SK-N-SH treated with all-trans-retinoic acid at 6 μM for 48 hours (cell line): ENCODE data around the gene SH2D1B.

Experiments
- ATAC-seq: fragments of 200-7000 bp; cut with Tn5 transposase; 3 replicates; pipeline ENCODE4 v1.9.1; 2020; ENCODE audit warnings: mild to moderate bottlenecking, moderate library complexity
- BACH2 ChIP-seq: fragments of 250-450 bp; sonication (Bioruptor Pico); IDR thresholded peaks from 2 replicates; pipeline ENCODE4 v1.9.0; 2021; ENCODE audit warnings: mild to moderate bottlenecking, borderline replicate concordance
- CREB5 ChIP-seq: fragments of 250-450 bp; sonication (Bioruptor Pico); IDR thresholded peaks from 2 replicates; pipeline ENCODE4 v1.5.1; 2020; ENCODE audit warnings: low read depth, mild to moderate bottlenecking, moderate library complexity
- CSDC2 ChIP-seq: fragments of 250-450 bp; sonication (Bioruptor Pico); IDR thresholded peaks from 2 replicates; pipeline ENCODE4 v1.5.0; 2020; ENCODE audit warnings: mild to moderate bottlenecking, moderate library complexity
- ESRRG ChIP-seq: fragments of 250-450 bp; sonication (Bioruptor Pico); IDR thresholded peaks from 2 replicates; pipeline ENCODE4 v1.6.1; 2021; ENCODE audit warnings: mild to moderate bottlenecking
- GLIS3 ChIP-seq: fragments of 250-450 bp; sonication (Bioruptor Pico); IDR thresholded peaks from 2 replicates; pipeline ENCODE4 v1.5.0; 2020; ENCODE audit warnings: mild to moderate bottlenecking, moderate library complexity
- ISL1 ChIP-seq: fragments of 250-450 bp; sonication (Bioruptor Pico); IDR thresholded peaks from 2 replicates; pipeline ENCODE4 v2.1.2; 2022; ENCODE audit warnings: mild to moderate bottlenecking, moderate library complexity
- OSR1 ChIP-seq: fragments of 250-450 bp; sonication (Bioruptor Pico); IDR thresholded peaks from 2 replicates; pipeline ENCODE4 v1.8.0; 2022; ENCODE audit warnings: moderate library complexity, mild to moderate bottlenecking, inconsistent platforms
- POU6F1 ChIP-seq: fragments of 250-450 bp; sonication (Bioruptor Pico); IDR thresholded peaks from 2 replicates; pipeline ENCODE4 v1.8.0; 2021; ENCODE audit warnings: low read depth, mild to moderate bottlenecking, moderate library complexity, borderline replicate concordance
- PPARA ChIP-seq: fragments of 250-450 bp; sonication (Bioruptor Pico); IDR thresholded peaks from 2 replicates; pipeline ENCODE4 v1.5.0; 2020; ENCODE audit warnings: mild to moderate bottlenecking, borderline replicate concordance
- RARB ChIP-seq: fragments of 250-450 bp; sonication (Bioruptor Pico); IDR thresholded peaks from 2 replicates; pipeline ENCODE4 v1.8.0; 2021; ENCODE audit warnings: mild to moderate bottlenecking, moderate library complexity
- SNAI2 ChIP-seq: fragments of 250-450 bp; sonication (Bioruptor Pico); IDR thresholded peaks from 2 replicates; pipeline ENCODE4 v1.5.0; 2020; ENCODE audit warnings: mild to moderate bottlenecking, moderate library complexity
- TCF4 ChIP-seq: fragments of 250-450 bp; sonication (Bioruptor Pico); IDR thresholded peaks from 2 replicates; pipeline ENCODE4 v1.8.0; 2021; ENCODE audit warnings: mild to moderate bottlenecking, moderate library complexity, borderline replicate concordance
- TOX ChIP-seq: fragments of 250-450 bp; sonication (Bioruptor Pico); IDR thresholded peaks from 2 replicates; pipeline ENCODE4 v1.8.0; 2021; ENCODE audit warnings: mild to moderate bottlenecking, moderate library complexity, borderline replicate concordance
- TSHZ2 ChIP-seq: fragments of 250-450 bp; sonication (Bioruptor Pico); IDR thresholded peaks from 2 replicates; pipeline ENCODE4 v1.5.0; 2020; ENCODE audit warnings: mild to moderate bottlenecking, moderate library complexity
- ZC3H10 ChIP-seq: fragments of 250-450 bp; sonication (Bioruptor Pico); IDR thresholded peaks from 2 replicates; pipeline ENCODE4 v1.5.1; 2021; ENCODE audit warnings: mild to moderate bottlenecking, moderate library complexity
- ZFP3 ChIP-seq: fragments of 250-450 bp; sonication (Bioruptor Pico); IDR thresholded peaks from 2 replicates; pipeline ENCODE4 v1.5.0; 2020; ENCODE audit warnings: mild to moderate bottlenecking, moderate library complexity
- ZFP30 ChIP-seq: fragments of 450-650 bp; formaldehyde crosslinking; IDR thresholded peaks from 2 replicates; pipeline ENCODE4 v1.5.0; 2022; ENCODE audit warnings: mild to moderate bottlenecking, moderate library complexity
- ZNF565 ChIP-seq: fragments of 450-650 bp; formaldehyde crosslinking; conservative IDR thresholded peaks from 2 replicates; pipeline ENCODE4 v1.5.0; 2020; ENCODE audit warnings: low read depth, mild to moderate bottlenecking, moderate library complexity
- ZNF70 ChIP-seq: fragments of 450-650 bp; formaldehyde crosslinking; IDR thresholded peaks from 2 replicates; pipeline ENCODE4 v1.5.0; 2020; ENCODE audit warnings: mild to moderate bottlenecking, moderate library complexity
- ZNF8 ChIP-seq: fragments of 450-650 bp; formaldehyde crosslinking; IDR thresholded peaks from 2 replicates; pipeline ENCODE4 v1.5.0; 2020; ENCODE audit warnings: mild to moderate bottlenecking, moderate library complexity
- TF ChIP-seq, protein P1 (sequence below): fragments of 250-450 bp; sonication (Bioruptor Pico); IDR thresholded peaks from 2 replicates; pipeline ENCODE4 v1.8.0; 2020; ENCODE audit warnings: mild to moderate bottlenecking, moderate library complexity, borderline replicate concordance
- TF ChIP-seq, protein P2 (sequence below): fragments of 250-450 bp; sonication (Bioruptor Pico); IDR thresholded peaks from 2 replicates; pipeline ENCODE4 v1.5.1; 2021; ENCODE audit warnings: mild to moderate bottlenecking, moderate library complexity

The SH2D1B gene

GRCh38 chr1:162416215-162416614, 4.3 kb upstream of the SH2D1B start:
- TF ChIP-seq ZFP30 (CRISPR knock-in tag) (no peak), ZNF70 (CRISPR knock-in tag) (no peak), RARB (CRISPR knock-in tag) (no peak), POU6F1 (CRISPR knock-in tag) (no peak), GLIS3 (CRISPR knock-in tag) (no peak), ISL1 (CRISPR knock-in tag) (no peak), OSR1 (CRISPR knock-in tag) (no peak), ZNF565 (CRISPR knock-in tag) (no peak), PPARA (no peak), CSDC2 (CRISPR knock-in tag) (no peak), ZFP3 (CRISPR knock-in tag) (no peak), SNAI2 (CRISPR knock-in tag) (no peak)
- TF ChIP-seq, protein P1, sequence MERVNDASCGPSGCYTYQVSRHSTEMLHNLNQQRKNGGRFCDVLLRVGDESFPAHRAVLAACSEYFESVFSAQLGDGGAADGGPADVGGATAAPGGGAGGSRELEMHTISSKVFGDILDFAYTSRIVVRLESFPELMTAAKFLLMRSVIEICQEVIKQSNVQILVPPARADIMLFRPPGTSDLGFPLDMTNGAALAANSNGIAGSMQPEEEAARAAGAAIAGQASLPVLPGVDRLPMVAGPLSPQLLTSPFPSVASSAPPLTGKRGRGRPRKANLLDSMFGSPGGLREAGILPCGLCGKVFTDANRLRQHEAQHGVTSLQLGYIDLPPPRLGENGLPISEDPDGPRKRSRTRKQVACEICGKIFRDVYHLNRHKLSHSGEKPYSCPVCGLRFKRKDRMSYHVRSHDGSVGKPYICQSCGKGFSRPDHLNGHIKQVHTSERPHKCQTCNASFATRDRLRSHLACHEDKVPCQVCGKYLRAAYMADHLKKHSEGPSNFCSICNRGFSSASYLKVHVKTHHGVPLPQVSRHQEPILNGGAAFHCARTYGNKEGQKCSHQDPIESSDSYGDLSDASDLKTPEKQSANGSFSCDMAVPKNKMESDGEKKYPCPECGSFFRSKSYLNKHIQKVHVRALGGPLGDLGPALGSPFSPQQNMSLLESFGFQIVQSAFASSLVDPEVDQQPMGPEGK (CRISPR knock-in tag) = no peak
- TF ChIP-seq, protein P2, sequence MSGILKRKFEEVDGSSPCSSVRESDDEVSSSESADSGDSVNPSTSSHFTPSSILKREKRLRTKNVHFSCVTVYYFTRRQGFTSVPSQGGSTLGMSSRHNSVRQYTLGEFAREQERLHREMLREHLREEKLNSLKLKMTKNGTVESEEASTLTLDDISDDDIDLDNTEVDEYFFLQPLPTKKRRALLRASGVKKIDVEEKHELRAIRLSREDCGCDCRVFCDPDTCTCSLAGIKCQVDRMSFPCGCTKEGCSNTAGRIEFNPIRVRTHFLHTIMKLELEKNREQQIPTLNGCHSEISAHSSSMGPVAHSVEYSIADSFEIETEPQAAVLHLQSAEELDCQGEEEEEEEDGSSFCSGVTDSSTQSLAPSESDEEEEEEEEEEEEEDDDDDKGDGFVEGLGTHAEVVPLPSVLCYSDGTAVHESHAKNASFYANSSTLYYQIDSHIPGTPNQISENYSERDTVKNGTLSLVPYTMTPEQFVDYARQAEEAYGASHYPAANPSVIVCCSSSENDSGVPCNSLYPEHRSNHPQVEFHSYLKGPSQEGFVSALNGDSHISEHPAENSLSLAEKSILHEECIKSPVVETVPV (CRISPR knock-in tag) = no peak
- ATAC-seq = no peak

DNA sequence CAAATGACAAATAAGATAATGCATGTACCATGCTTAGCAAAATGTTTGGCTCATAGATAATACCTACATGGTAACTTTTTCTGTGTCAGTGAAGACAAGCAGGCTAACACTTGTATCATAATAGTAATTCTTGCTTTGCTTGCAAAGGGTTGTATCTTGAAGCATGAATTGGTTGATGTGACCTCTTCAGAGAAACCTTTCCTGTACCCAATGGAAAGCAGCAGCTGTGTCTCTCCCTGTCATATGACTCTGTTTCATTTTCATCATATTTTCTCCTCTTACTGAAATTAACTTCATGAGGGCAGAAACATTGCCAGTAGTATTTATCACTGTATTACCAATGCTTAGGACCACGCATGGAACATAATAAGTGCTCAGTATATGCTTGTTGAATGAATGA, 4.4 kb downstream of the SH2D1B start:
- TF ChIP-seq CREB5 = no peak
- no peak for TF ChIP-seq POU6F1 (CRISPR knock-in tag)
- no peak for TF ChIP-seq ISL1 (CRISPR knock-in tag)
- no peak for TF ChIP-seq CSDC2 (CRISPR knock-in tag)
- TF ChIP-seq, protein P1 (CRISPR knock-in tag) = no peak
- no peak for TF ChIP-seq TCF4 (CRISPR knock-in tag)
- no peak for TF ChIP-seq SNAI2 (CRISPR knock-in tag)
- no peak for TF ChIP-seq ESRRG (CRISPR knock-in tag)
- no peak for TF ChIP-seq ZNF8 (CRISPR knock-in tag)
- TF ChIP-seq RARB (CRISPR knock-in tag) = no peak
- TF ChIP-seq TSHZ2 (CRISPR knock-in tag) = no peak
- TF ChIP-seq BACH2 = no peak
- no peak for TF ChIP-seq ZC3H10
- TF ChIP-seq ZFP3 (CRISPR knock-in tag) = no peak
- TF ChIP-seq TOX (CRISPR knock-in tag) = no peak
- no peak; the same call in 2 of the 3 replicates for ATAC-seq
